Measurements from ENCODE around the gene SUPT20HL1.

- TF ChIP-seq CTCF (IDR thresholded peaks at IDR 0.05) (no peak), POLR2A (IDR thresholded peaks at IDR 0.05) (no peak)
Measured at GRCh38 chrX:24396931-24397279, 36.5 kb downstream of the SUPT20HL1 start.

All from adrenal gland (tissue), 5 donors.